ENCODE results near the gene FOXE1.

Gene FOXE1

DNA sequence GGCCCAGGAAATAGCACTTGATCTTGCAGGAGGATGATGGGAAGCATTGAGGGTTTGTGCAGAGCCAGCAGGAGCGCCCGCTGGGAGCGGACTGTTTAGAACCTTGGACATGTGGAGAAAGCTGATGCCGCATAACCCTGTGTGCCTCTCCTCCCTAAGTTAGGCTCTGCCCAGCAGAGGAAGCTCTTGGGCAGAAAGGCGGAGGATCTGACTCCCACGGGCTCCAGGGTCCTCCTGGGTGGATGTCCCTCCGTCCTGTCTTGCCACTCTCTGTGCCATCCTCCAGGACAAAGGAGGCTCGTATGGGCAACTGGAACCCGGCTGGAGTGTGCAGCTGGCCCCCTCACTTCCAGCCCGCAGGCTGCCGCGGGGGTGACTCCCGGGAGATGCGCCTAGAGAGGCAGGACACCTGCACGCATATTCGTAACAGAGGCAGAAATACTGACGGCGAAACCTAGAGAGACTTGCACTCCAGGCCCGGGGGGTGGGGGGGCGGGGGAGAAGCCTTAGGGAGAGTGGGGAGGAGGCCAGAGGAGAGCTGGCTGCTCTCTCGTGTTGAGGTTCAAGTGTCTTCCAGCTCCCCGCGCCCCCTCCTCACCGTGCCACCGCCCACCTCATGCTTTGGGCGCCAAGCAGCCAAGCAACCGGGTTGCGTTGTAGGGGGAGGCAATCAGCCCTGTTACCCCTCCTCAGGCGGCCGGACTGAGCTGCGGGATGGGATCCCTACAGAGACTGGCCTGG is 5.4 kb upstream of the FOXE1 start:
- no peak for DNase-seq (ENCODE audit: low spot score)
- no peak overlapping the region for H3K27ac ChIP-seq
- no peak for TF ChIP-seq CTCF (IDR thresholded peaks at IDR 0.05)
- no peak overlapping the region for H3K4me3 ChIP-seq

GRCh38 chr9:97848215-97848479 is 4.9 kb upstream of the FOXE1 start:
- Histone ChIP-seq H3K4me3 (peak overlapping the region; percentile 57), H3K27ac (no peak overlapping the region)
- no peak for DNase-seq (ENCODE audit: low spot score)
- no peak for TF ChIP-seq CTCF (IDR thresholded peaks at IDR 0.05)

GRCh38 chr9:97848480-97849237 is 4.4 kb upstream of the FOXE1 start:
- DNase-seq (ENCODE audit: low spot score) = no peak

DNA sequence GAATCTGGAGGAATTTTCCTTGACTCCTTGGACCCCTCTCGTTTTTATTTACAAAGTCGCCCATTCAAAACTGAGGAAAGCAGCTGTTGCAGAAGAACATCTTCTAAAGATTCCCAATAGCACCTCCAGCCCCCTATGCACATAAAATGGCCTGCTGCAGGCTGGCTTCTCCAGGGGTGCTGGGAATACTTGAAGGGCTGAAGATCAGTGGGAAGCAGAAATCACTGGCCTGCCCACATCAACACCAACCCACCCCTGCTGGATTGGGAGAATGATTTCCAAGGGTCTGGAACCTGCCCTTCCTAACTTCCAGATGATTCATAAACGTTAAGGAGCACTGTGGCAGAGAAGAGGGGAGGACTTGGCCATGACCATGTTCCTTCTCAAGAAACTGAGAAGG is 3.0 kb upstream of the FOXE1 start:
- Histone ChIP-seq H3K27ac (no peak overlapping the region), H3K4me3 (no peak overlapping the region)
- no peak for TF ChIP-seq CTCF (IDR thresholded peaks at IDR 0.05)
- no peak for DNase-seq (ENCODE audit: low spot score)

More at GRCh38 chr9:97848480-97849237, 4.4 kb upstream of the FOXE1 start:
- no peak overlapping the region for H3K27ac ChIP-seq
- no peak for TF ChIP-seq CTCF (IDR thresholded peaks at IDR 0.05)
- H3K4me3 ChIP-seq = peak overlapping the region; percentile 57

DNA sequence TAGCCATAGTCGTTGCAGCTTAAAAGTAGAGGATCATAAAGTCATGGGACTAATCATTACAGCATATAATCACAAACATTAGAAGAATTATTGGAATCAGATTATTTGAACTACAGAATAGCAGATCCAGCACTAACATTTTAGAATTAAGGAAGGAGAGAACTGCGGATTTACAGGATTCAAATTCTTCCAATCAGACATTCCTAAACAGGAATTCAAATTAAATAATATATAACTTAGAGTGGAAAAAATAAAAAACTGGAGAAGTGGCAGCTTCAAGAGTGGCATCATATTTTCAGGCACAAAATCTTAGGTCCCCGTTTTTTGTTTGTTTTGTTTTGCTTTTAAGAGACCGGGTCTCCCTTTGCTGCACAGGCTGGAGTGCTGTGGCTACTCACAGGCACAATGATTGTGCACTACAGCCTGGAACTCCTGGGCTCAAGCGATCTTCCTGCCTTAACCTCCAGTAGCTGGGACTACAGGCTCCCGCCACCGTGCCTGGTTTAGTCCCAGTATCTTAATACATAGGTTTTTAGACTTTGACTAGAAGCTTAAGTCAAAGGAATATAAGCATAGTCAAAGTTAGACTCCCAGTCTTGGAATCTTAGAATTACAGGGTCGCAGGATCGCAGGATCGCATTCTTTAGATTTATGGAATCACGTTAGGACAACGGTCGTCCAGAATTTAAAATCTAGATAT is 2.1 kb upstream of the FOXE1 start:
- Histone ChIP-seq H3K4me3 (peak overlapping the region; percentile 50), H3K27ac (no peak overlapping the region)
- no peak for DNase-seq (ENCODE audit: low spot score)
- no peak for TF ChIP-seq CTCF (IDR thresholded peaks at IDR 0.05)

GRCh38 chr9:97851446-97851883 is 1.6 kb upstream of the FOXE1 start:
- H3K27ac ChIP-seq = no peak overlapping the region
- no peak for DNase-seq (ENCODE audit: low spot score)
- TF ChIP-seq CTCF (IDR thresholded peaks at IDR 0.05) = no peak
- H3K4me3 ChIP-seq = peak overlapping the region; percentile 50

All from coronary artery (tissue), 2 donors.